Globus pallidus (tissue), 1 donor: ENCODE data around the gene KRT6A.
"Not testable (repeated sequence)": the region's sequence is repeated elsewhere in the genome, so short reads cannot be mapped to it uniquely, and the experiment has no call there.

Experiments used
- DNase-seq: peaks from one replicate; pipeline ENCODE4 v3.0.0-alpha.2; 2015; ENCODE audit warnings: low spot score

Gene KRT6A

GRCh38 chr12:52502877-52503276, 9.8 kb upstream of the KRT6A start:
- no peak for DNase-seq

GRCh38 chr12:52501490-52501889, 8.4 kb upstream of the KRT6A start:
- no peak for DNase-seq

- DNase-seq = not testable (repeated sequence)
Measured at GRCh38 chr12:52500574-52500973, 7.5 kb upstream of the KRT6A start.

GRCh38 chr12:52499806-52500560, 6.9 kb upstream of the KRT6A start:
- DNase-seq = no peak

GRCh38 chr12:52498946-52499345, 5.9 kb upstream of the KRT6A start:
- no peak for DNase-seq

GRCh38 chr12:52497975-52498374, 4.9 kb upstream of the KRT6A start:
- no peak for DNase-seq

GRCh38 chr12:52496590-52497071, 3.6 kb upstream of the KRT6A start:
- no peak for DNase-seq

- no peak for DNase-seq
Measured at GRCh38 chr12:52496054-52496453, 3.0 kb upstream of the KRT6A start.

GRCh38 chr12:52495389-52495788, 2.3 kb upstream of the KRT6A start:
- no peak for DNase-seq

- DNase-seq = no peak
Measured at GRCh38 chr12:52494518-52494917, 1.5 kb upstream of the KRT6A start.

GRCh38 chr12:52494100-52494499, 1.0 kb upstream of the KRT6A start:
- no peak for DNase-seq

- DNase-seq = not testable (repeated sequence)
Measured at GRCh38 chr12:52492405-52492804, 652 bp downstream of the KRT6A start.

GRCh38 chr12:52491495-52491894, 1.6 kb downstream of the KRT6A start:
- DNase-seq = not testable (repeated sequence)

- DNase-seq = no peak
Measured at GRCh38 chr12:52488736-52489135, 4.3 kb downstream of the KRT6A start.

GRCh38 chr12:52487744-52488443, 5.2 kb downstream of the KRT6A start:
- not testable (repeated sequence) for DNase-seq

- DNase-seq = no peak
Measured at GRCh38 chr12:52487211-52487610, 5.8 kb downstream of the KRT6A start.

GRCh38 chr12:52486166-52487105, 6.6 kb downstream of the KRT6A start:
- DNase-seq = no peak

GRCh38 chr12:52480073-52480472, 13.0 kb downstream of the KRT6A start:
- no peak for DNase-seq

- no peak for DNase-seq
Measured at GRCh38 chr12:52477651-52478050, 15.4 kb downstream of the KRT6A start.

GRCh38 chr12:52474212-52474611, 18.8 kb downstream of the KRT6A start:
- no peak for DNase-seq

GRCh38 chr12:52473768-52474167, 19.3 kb downstream of the KRT6A start, which contains the start of gene KRT6C:
KRT6C (minus strand) TSS chr12:52473805; CDS start chr12:52473737, 68 bp downstream.
- DNase-seq = no peak

- no peak for DNase-seq
Measured at GRCh38 chr12:52469853-52470252, 23.2 kb downstream of the KRT6A start.
